H1 (cell line): ENCODE data around the gene DGKA. TPM values are rescaled to one million over a fixed set of nuclear protein-coding genes. Genes with fewer than 3 reads are reported as not detected.

Experiments
- ASH2L ChIP-seq: fragments of 200-600, 300-600 bp; sonication (generic); IDR thresholded peaks from one replicate; pipeline ENCODE4 v1.7.1; 2017; ENCODE audit warnings: low read length
- CTBP2 ChIP-seq: IDR thresholded peaks from 2 replicates; pipeline ENCODE4 v1.7.0; 2011; ENCODE audit warnings: borderline replicate concordance, mild to moderate bottlenecking, moderate library complexity, mixed read lengths, low read length; ENCODE audit not compliant: insufficient read depth, insufficient read length
- CTCF ChIP-seq, 3 experiments: IDR thresholded peaks; 1 replicate in 2 of 3; 2 replicates in 1 of 3; pipeline versions ENCODE4 v1.5.1 to v1.6.1; 2011; ENCODE audit warnings: low read length in 3 of 3, mild to moderate bottlenecking in 3 of 3, inconsistent platforms in 2 of 3, low read depth in 1 of 3, moderate library complexity in 1 of 3; ENCODE audit not compliant: insufficient read depth in 1 of 3; ENCODE audit errors: control extremely low read depth in 1 of 3
- E2F6 ChIP-seq: IDR thresholded peaks from 2 replicates; pipeline ENCODE4 v1.6.1; 2012; ENCODE audit warnings: inconsistent platforms
- PHF8 ChIP-seq: fragments of 200-600 bp; sonication (generic); conservative IDR thresholded peaks from 2 replicates; pipeline ENCODE4 v1.7.1; 2012; ENCODE audit warnings: low read depth, mild to moderate bottlenecking, inconsistent platforms, low read length, moderate library complexity
- POLR2A ChIP-seq, 2 experiments: IDR thresholded peaks; 1 replicate in 1 of 2; 2 replicates in 1 of 2; pipeline ENCODE4 v1.6.1; 2011; ENCODE audit warnings: low read depth in 2 of 2, low read length in 2 of 2, mild to moderate bottlenecking in 2 of 2; ENCODE audit errors: control extremely low read depth in 1 of 2
- polyA plus RNA-seq, 7 experiments: library from polyadenylated mRNA; depleted of rRNA in 3 of 7; stranded (reverse) in 5 of 7; unstranded in 2 of 7; fragments of >200 nt in 5 of 7; fragments of 200-250 nt in 2 of 7; gene quantifications; 1 replicate in 5 of 7; 2 replicates in 1 of 7; 4 replicates in 1 of 7; pipeline versions ENCODE4 v1.2.1 to v1.2.3, GENCODE V29; 2011 to 2013; ENCODE audit warnings: missing spikeins in 2 of 7, mixed read lengths in 2 of 7
- total RNA-seq: library from RNA; stranded (reverse); fragmentation: NEBNext Ultra II Directional; extraction: Animal tissue kit (Norgen Biotek cat#: 25700); gene quantifications from 2 replicates; pipeline ENCODE4 v1.2.1, GENCODE V29; 2021

DGKA gene
- total and polyA plus RNA-seq, 2 of the 8 experiments (the other 6 are each of a cell fraction or from before 2014, with no cell fraction given), result 15.9 to 18.0 TPM

GRCh38 chr12:55940065-55940732 lies 9.2 kb downstream of the DGKA start (continued):
- TF ChIP-seq PHF8 (no peak), CTBP2 (no peak), E2F6 (no peak), ASH2L (peak; percentile 47), CTCF (IDR thresholded peaks at IDR 0.05; ENCODE audit: control extremely low read depth in 1 of 3, insufficient read depth in 1 of 3, low read depth in 1 of 3, low read length in 3 of 3) (peak; percentile 83 to 100 (median 98)), POLR2A (IDR thresholded peaks at IDR 0.05; ENCODE audit: control extremely low read depth in 1 of 2, low read depth in 2 of 2, low read length in 2 of 2) (0 out of 3 replicates have a peak, but pooled peaks of 1 of the 2 experiments have one; percentile 22)
